MM.1S (cell line): Measurements from ENCODE around the gene MIB2.
A peak's percentile ranks its signal among the peaks of the same experiment; 100 is the strongest.

Experiments
- DNase-seq: peaks from one replicate; pipeline ENCODE4 v3.0.0-alpha.2; 2015
- H2AFZ ChIP-seq: fragments of 300-600 bp; sonication (generic); 2 replicates; pipeline ENCODE4 v1.6.0; 2016; ENCODE audit warnings: antibody characterized with exemption, low read length
- H3F3A ChIP-seq: fragments of 300-600 bp; sonication (generic); 2 replicates; pipeline ENCODE4 v1.6.1; 2016; ENCODE audit warnings: mild to moderate bottlenecking, antibody characterized with exemption, low read length, moderate library complexity, mixed read lengths; ENCODE audit not compliant: insufficient read depth
- H3K27ac ChIP-seq: fragments of 300-600 bp; sonication (generic); 2 replicates; pipeline ENCODE4 v1.5.1; 2016; ENCODE audit warnings: mild to moderate bottlenecking, low read length
- H3K27me3 ChIP-seq: fragments of 300-600 bp; sonication (generic); replicated peaks from 2 replicates; pipeline ENCODE4 v1.6.0; 2016; ENCODE audit warnings: low read length; ENCODE audit not compliant: insufficient read depth
- H3K36me3 ChIP-seq: fragments of 300-600 bp; sonication (generic); replicated peaks from 2 replicates; pipeline ENCODE4 v1.6.1; 2016; ENCODE audit warnings: mild to moderate bottlenecking, low read length, mixed read lengths; ENCODE audit not compliant: insufficient read depth
- H3K4me1 ChIP-seq: fragments of 300-600 bp; sonication (generic); 2 replicates; pipeline ENCODE4 v1.6.1; 2016; ENCODE audit warnings: low read length, mixed read lengths
- H3K4me2 ChIP-seq: fragments of 300-600 bp; sonication (generic); 2 replicates; pipeline ENCODE4 v1.6.0; 2016; ENCODE audit warnings: low read depth, low read length
- H3K4me3 ChIP-seq: fragments of 300-600 bp; sonication (generic); 2 replicates; pipeline ENCODE4 v1.5.1; 2016; ENCODE audit warnings: low read length, mixed read lengths
- H3K79me2 ChIP-seq: fragments of 300-600 bp; sonication (generic); 2 replicates; pipeline ENCODE4 v1.6.1; 2016; ENCODE audit warnings: mixed run types, low read length, mixed read lengths
- H3K9ac ChIP-seq: fragments of 300-600 bp; sonication (generic); 2 replicates; pipeline ENCODE4 v1.6.1; 2016; ENCODE audit warnings: low read length, mixed read lengths
- H3K9me2 ChIP-seq: fragments of 300-600 bp; sonication (generic); replicated peaks from 2 replicates; pipeline ENCODE4 v1.6.1; 2016; ENCODE audit warnings: mild to moderate bottlenecking, low read length, mixed read lengths; ENCODE audit not compliant: insufficient read depth
- H3K9me3 ChIP-seq: fragments of 300-600 bp; sonication (generic); replicated peaks from 2 replicates; pipeline ENCODE4 v1.6.1; 2016; ENCODE audit warnings: mild to moderate bottlenecking, low read length, mixed read lengths; ENCODE audit not compliant: insufficient read depth
- H4K20me1 ChIP-seq: fragments of 300-600 bp; sonication (generic); 2 replicates; pipeline ENCODE4 v1.6.1; 2016; ENCODE audit warnings: mild to moderate bottlenecking, low read length, moderate library complexity, mixed read lengths; ENCODE audit not compliant: insufficient read depth
- EZH2 ChIP-seq: fragments of 300-600 bp; sonication (generic); optimal IDR thresholded peaks from 2 replicates; pipeline ENCODE3; 2017; ENCODE audit warnings: low read depth, mild to moderate bottlenecking, antibody characterized with exemption, low read length, mixed read lengths
- EZH2phosphoT487 ChIP-seq: fragments of 300-600 bp; sonication (generic); IDR thresholded peaks from 2 replicates; pipeline ENCODE4 v1.6.1; 2018; ENCODE audit warnings: antibody characterized with exemption, low read length
- TF ChIP-seq, protein P1 (sequence below): fragments of 300-600 bp; sonication (generic); IDR thresholded peaks from 2 replicates; pipeline ENCODE4 v1.5.1; 2016; ENCODE audit warnings: antibody characterized with exemption, low read length, mixed read lengths

MIB2 gene

DNA sequence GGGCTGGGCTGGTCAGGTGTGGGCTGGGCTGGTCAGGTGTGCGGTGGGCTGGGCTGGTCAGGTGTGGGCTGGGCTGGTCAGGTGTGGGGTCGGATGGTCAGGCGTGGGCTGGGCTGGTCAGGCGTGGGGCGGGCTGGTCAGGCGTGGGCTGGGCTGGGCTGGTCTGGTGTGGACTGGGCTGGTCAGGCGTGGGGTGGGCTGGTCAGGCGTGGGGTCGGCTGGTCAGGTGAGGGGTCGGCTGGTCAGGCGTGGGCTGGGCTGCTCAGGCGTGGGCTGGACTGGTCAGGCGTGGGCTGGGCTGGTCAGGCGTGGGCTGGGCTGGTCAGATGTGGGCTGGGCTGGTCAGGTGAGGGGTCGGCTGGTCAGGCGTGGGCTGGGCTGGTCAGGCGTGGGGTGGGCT is 9.6 kb upstream of the MIB2 start:
- Histone ChIP-seq H4K20me1 (no peaks in the 10 kb centered on the region), H3K4me1 (peaks cover 30% of the 10 kb centered on the region), H2AFZ (no peak overlapping the region), H3K9ac (no peak overlapping the region), H3K36me3 (no peaks in the 10 kb centered on the region), H3K4me2 (no peak overlapping the region), H3K27me3 (peaks cover 4% of the 10 kb centered on the region), H3F3A (peaks cover 21% of the 10 kb centered on the region; the same call in 1 of the 2 replicates), H3K79me2 (no peaks in the 10 kb centered on the region), H3K9me2 (no peaks in the 10 kb centered on the region), H3K9me3 (no peaks in the 10 kb centered on the region), H3K4me3 (no peak overlapping the region), H3K27ac (no peak overlapping the region)
- TF ChIP-seq, protein P1, sequence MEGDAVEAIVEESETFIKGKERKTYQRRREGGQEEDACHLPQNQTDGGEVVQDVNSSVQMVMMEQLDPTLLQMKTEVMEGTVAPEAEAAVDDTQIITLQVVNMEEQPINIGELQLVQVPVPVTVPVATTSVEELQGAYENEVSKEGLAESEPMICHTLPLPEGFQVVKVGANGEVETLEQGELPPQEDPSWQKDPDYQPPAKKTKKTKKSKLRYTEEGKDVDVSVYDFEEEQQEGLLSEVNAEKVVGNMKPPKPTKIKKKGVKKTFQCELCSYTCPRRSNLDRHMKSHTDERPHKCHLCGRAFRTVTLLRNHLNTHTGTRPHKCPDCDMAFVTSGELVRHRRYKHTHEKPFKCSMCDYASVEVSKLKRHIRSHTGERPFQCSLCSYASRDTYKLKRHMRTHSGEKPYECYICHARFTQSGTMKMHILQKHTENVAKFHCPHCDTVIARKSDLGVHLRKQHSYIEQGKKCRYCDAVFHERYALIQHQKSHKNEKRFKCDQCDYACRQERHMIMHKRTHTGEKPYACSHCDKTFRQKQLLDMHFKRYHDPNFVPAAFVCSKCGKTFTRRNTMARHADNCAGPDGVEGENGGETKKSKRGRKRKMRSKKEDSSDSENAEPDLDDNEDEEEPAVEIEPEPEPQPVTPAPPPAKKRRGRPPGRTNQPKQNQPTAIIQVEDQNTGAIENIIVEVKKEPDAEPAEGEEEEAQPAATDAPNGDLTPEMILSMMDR: no peak
- no peak for TF ChIP-seq EZH2phosphoT487
- TF ChIP-seq EZH2: no peak
- DNase-seq: no peak

DNA sequence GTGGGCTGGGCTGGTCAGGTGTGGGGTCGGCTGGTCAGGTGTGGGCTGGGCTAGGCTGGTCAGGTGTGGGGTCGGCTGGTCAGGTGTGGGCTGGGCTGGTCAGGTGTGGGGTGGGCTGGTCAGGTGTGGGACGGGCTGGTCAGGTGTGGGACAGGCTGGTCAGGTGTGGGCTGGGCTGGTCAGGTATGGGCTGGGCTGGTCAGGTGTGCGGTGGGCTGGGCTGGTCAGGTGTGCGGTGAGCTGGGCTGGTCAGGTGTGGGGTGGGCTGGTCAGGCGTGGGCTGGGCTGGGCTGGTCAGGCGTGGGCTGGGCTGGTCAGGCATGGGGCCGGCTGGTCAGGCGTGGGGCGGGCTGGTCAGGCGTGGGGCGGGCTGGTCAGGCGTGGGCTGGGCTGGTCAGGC is 9.1 kb upstream of the MIB2 start:
- no peaks in the 10 kb centered on the region for H3K27me3 ChIP-seq
- H3K79me2 ChIP-seq: no peaks in the 10 kb centered on the region
- TF ChIP-seq, protein P1: no peak
- no peak for TF ChIP-seq EZH2phosphoT487
- TF ChIP-seq EZH2: no peak
- H3K9me3 ChIP-seq: no peaks in the 10 kb centered on the region
- H2AFZ ChIP-seq: no peak overlapping the region
- H3K36me3 ChIP-seq: no peaks in the 10 kb centered on the region
- no peak overlapping the region for H3K4me2 ChIP-seq
- no peak overlapping the region for H3K4me3 ChIP-seq
- H4K20me1 ChIP-seq: no peaks in the 10 kb centered on the region
- H3F3A ChIP-seq: peaks cover 21% of the 10 kb centered on the region; the same call in 1 of the 2 replicates
- no peak overlapping the region for H3K27ac ChIP-seq
- H3K9me2 ChIP-seq: no peaks in the 10 kb centered on the region
- DNase-seq: no peak
- H3K4me1 ChIP-seq: peaks cover 33% of the 10 kb centered on the region
- H3K9ac ChIP-seq: no peak overlapping the region

DNA sequence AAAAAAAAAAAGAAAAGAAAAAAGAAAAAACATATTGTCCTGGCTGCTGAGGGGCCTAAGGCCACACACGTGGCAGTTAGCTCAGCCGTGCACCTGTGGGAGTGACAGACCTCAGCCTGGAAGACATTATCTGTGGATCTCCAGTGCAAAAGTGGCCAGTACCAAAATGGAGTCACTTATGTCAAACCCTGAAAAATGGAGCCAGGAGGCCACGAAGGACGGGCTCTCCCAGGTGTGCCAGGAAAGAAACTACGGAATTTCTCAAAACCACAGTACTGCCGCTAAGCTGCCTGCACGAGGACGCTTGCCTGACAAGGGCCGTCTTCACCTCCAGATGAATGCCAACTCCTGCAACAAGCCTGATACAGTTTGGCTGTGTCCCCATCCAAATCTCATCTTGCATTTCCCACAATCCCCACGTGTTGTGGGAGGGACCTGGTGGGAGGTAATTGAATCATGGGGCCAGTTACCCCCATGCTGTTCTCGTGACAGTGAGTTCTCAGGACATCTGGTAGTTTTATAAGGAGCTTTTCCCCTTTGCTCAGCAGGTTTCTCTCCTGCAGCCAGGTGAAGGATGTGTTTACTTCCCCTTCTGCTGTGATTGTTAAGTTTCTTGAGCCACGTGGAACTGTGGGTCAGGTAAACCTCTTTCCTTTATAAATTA is 5.3 kb upstream of the MIB2 start:
- H3K9me2 ChIP-seq: no peaks in the 10 kb centered on the region
- no peak overlapping the region for H3K4me3 ChIP-seq
- H3K79me2 ChIP-seq: peaks cover 15% of the 10 kb centered on the region
- H3K27ac ChIP-seq: peak overlapping the region; percentile 45
- peak; percentile 15 for DNase-seq
- TF ChIP-seq, protein P1: no peak
- no peak for TF ChIP-seq EZH2
- no peaks in the 10 kb centered on the region for H3K27me3 ChIP-seq
- no peak overlapping the region; the same call in 1 of the 2 replicates for H3K9ac ChIP-seq
- H3K4me2 ChIP-seq: peak overlapping the region; percentile 23; the same call in 1 of the 2 replicates
- no peaks in the 10 kb centered on the region for H4K20me1 ChIP-seq
- H3F3A ChIP-seq: peaks cover 9% of the 10 kb centered on the region; the same call in 1 of the 2 replicates
- peaks cover 19% of the 10 kb centered on the region for H3K4me1 ChIP-seq
- no peaks in the 10 kb centered on the region for H3K9me3 ChIP-seq
- H2AFZ ChIP-seq: peak overlapping the region; percentile 10
- H3K36me3 ChIP-seq: no peaks in the 10 kb centered on the region
